ENCODE measurements around the gene MED29. TPM values are rescaled to one million over a fixed set of nuclear protein-coding genes. Genes with fewer than 3 reads are reported as not detected.

Gene MED29
- total RNA-seq, 1 experiment from 2014 or later = 24.3 TPM

GRCh38 chr19:39356647-39357046, 34.5 kb upstream of the MED29 start:
- Mint-ChIP-seq H3K36me3 (ENCODE audit: insufficient read depth, unreplicated experiment) (peaks cover 90% of the 10 kb centered on the region), H3K9me3 (ENCODE audit: unreplicated experiment) (no peaks in the 10 kb centered on the region), H3K4me1 (ENCODE audit: insufficient read depth, unreplicated experiment) (no peaks in the 10 kb centered on the region), H3K27me3 (ENCODE audit: insufficient read depth, unreplicated experiment) (no peaks in the 10 kb centered on the region), H3K4me3 (ENCODE audit: unreplicated experiment) (no peak overlapping the region), H3K27ac (ENCODE audit: low read depth, unreplicated experiment) (no peak overlapping the region)
- TF ChIP-seq CTCF (IDR thresholded peaks at IDR 0.05; ENCODE audit: unreplicated experiment) = no peak
- ChIA-PET POLR2A (interaction anchor here (0.7 kb wide), 1 partner anchor 20 kb away, joined by 3 read pairs; no protein-coding TSS in a partner anchor), CTCF (no interaction called here)
- BruUV-seq (replicated peaks) = no TSS peak
- DNase-seq (ENCODE audit: unreplicated experiment) = no peak
- intact Hi-C loops (cut with micrococcal nuclease) = no loop called here

GRCh38 chr19:39359026-39359425, 32.2 kb upstream of the MED29 start:
- Mint-ChIP-seq H3K4me3 (ENCODE audit: unreplicated experiment) (no peak overlapping the region), H3K9me3 (ENCODE audit: unreplicated experiment) (no peaks in the 10 kb centered on the region), H3K36me3 (ENCODE audit: insufficient read depth, unreplicated experiment) (peaks cover 75% of the 10 kb centered on the region), H3K27ac (ENCODE audit: low read depth, unreplicated experiment) (no peak overlapping the region), H3K27me3 (ENCODE audit: insufficient read depth, unreplicated experiment) (no peaks in the 10 kb centered on the region), H3K4me1 (ENCODE audit: insufficient read depth, unreplicated experiment) (peaks cover 10% of the 10 kb centered on the region)
- ChIA-PET POLR2A (no interaction called here), CTCF (interaction anchor here (1.2 kb wide), 1 partner anchor 39 kb away, joined by 3 read pairs; no protein-coding TSS in a partner anchor)
- BruUV-seq (replicated peaks) = no TSS peak
- no peak for DNase-seq (ENCODE audit: unreplicated experiment)
- intact Hi-C loops (cut with micrococcal nuclease) = no loop called here
- no peak for TF ChIP-seq CTCF (IDR thresholded peaks at IDR 0.05; ENCODE audit: unreplicated experiment)

- BruUV-seq (replicated peaks) = no TSS peak
- no peak overlapping the region for H3K27ac Mint-ChIP-seq (ENCODE audit: low read depth, unreplicated experiment)
- peaks cover 64% of the 10 kb centered on the region for H3K36me3 Mint-ChIP-seq (ENCODE audit: insufficient read depth, unreplicated experiment)
- TF ChIP-seq CTCF (IDR thresholded peaks at IDR 0.05; ENCODE audit: unreplicated experiment) = no peak
- no peaks in the 10 kb centered on the region for H3K9me3 Mint-ChIP-seq (ENCODE audit: unreplicated experiment)
- H3K27me3 Mint-ChIP-seq (ENCODE audit: insufficient read depth, unreplicated experiment) = no peaks in the 10 kb centered on the region
- DNase-seq (ENCODE audit: unreplicated experiment) = no peak
- H3K4me3 Mint-ChIP-seq (ENCODE audit: unreplicated experiment) = no peak overlapping the region
- intact Hi-C loops (cut with micrococcal nuclease) = no loop called here
- ChIA-PET POLR2A (interaction anchor here (0.7 to 0.8 kb wide), 2 partner anchors 18 to 75 kb away, joined by 3 to 4 read pairs; partner anchors contain the start of genes RPS16 and SAMD4B), CTCF (no interaction called here)
- H3K4me1 Mint-ChIP-seq (ENCODE audit: insufficient read depth, unreplicated experiment) = peaks cover 10% of the 10 kb centered on the region
Observed at GRCh38 chr19:39360599-39360998, 30.6 kb upstream of the MED29 start.

DNA sequence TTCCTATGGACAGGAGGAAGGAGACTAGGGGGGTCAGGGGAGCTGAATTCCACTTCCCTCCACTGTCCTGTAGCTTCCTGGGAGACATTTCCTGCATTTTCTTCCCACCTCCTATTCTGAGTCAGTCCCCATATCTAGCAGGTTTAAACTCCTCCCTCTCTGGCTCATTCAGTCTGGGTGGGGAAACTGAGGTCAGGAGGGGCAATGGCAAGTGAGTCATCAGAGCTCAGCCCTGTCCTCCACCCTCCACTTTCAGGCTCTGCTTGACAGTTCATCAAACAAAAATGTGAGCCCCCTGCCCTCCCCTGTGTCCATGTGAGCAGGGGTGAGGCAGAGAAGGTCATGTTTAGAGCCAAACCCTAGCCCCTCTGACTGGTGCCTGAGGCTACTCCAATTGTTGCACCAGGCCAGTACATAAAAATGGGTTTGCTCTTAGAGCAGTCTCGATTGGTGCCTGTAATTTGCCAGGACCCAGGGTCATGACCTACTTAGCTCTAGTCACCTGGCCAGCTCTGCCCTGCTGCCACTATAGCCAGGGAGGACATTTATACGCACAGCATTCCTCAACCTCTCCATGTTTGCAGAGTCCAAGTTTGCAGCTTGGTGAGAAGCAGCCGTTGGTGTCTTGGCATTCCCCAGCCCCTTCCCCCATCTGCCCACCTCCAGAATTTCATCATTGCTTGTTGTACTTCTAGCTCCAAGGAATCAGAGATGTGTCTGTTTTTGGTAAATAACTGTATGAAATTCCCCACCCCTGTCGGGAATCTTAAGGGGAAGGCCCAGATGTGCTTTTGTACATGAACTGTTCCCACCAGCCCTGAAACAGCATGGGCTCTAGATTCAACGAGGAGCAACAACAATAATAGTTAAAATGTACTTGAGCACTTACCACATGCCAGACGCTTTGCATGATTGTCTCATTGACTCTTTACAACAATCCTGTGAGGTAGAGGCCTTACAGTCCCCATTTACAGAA, 28.2 kb upstream of the MED29 start:
- H3K27me3 Mint-ChIP-seq (ENCODE audit: insufficient read depth, unreplicated experiment) = no peaks in the 10 kb centered on the region
- peaks cover 10% of the 10 kb centered on the region for H3K4me1 Mint-ChIP-seq (ENCODE audit: insufficient read depth, unreplicated experiment)
- intact Hi-C loops (cut with micrococcal nuclease) = no loop called here
- H3K27ac Mint-ChIP-seq (ENCODE audit: low read depth, unreplicated experiment) = peak overlapping the region; percentile 61
- no peak for TF ChIP-seq CTCF (IDR thresholded peaks at IDR 0.05; ENCODE audit: unreplicated experiment)
- ChIA-PET CTCF (interaction anchor here (0.9 kb wide), 1 partner anchor 21 kb away, joined by 3 read pairs; the partner anchor contains the start of gene SAMD4B), POLR2A (interaction anchor here (0.8 kb wide), 1 partner anchor 49 kb away, joined by 5 read pairs; the partner anchor contains the start of gene PLEKHG2)
- no peak overlapping the region for H3K4me3 Mint-ChIP-seq (ENCODE audit: unreplicated experiment)
- no TSS peak for BruUV-seq (replicated peaks)
- H3K36me3 Mint-ChIP-seq (ENCODE audit: insufficient read depth, unreplicated experiment) = peaks cover 54% of the 10 kb centered on the region
- peak; percentile 8 for DNase-seq (ENCODE audit: unreplicated experiment)
- no peaks in the 10 kb centered on the region for H3K9me3 Mint-ChIP-seq (ENCODE audit: unreplicated experiment)
